Measurements from ENCODE around the gene NFAM1.

DNA sequence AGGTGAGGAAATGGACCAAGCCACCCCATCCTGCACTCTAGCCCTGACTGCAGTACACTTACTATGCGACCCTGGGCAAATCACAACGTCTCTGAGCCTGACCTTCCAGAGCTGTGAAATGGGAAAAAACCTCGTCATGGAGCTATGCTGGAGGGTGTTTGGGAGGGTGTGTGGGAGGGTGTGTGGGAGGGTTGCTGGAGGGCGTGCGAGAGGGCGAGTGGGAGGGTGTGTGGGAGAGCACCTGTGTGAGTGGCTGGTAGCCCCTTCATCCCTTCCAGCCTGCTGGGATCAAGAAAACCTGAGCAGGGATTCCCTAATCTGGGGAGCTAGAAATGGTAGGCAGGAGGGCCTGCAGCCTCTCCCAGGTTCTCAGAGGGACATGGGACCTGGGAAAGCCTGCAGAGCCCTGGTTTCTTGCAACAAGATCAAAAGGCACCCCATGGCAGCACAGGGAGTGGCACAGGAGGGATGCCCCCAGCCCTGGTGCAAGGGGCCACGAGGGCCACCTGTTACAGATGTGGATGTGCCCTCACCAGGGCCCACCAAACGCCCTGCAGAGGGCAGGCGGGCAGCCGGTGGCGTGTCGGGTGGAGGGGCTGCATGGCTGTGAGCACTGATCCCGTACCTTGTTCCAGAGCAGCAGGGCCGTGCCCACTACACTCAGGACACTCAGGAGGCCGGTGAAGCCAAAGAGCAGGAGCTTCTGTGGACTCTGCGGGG is 23.2 kb downstream of the NFAM1 start:
- no peak for TF ChIP-seq EZH2 (IDR thresholded peaks at IDR 0.05; ENCODE audit: insufficient read depth, poor library complexity, severe bottlenecking)
- no peak for TF ChIP-seq EZH2phosphoT487 (IDR thresholded peaks at IDR 0.05; ENCODE audit: insufficient read depth, low read depth)
